IMR-90 (cell line): ENCODE results near the gene GPC6. TPM values are rescaled to one million over a fixed set of nuclear protein-coding genes. Genes with fewer than 3 reads are reported as not detected.

ENCODE experiments used
- ATAC-seq: fragments of 200-7000 bp; cut with Tn5 transposase; 2 replicates; pipeline ENCODE4 v1.9.1; 2020; ENCODE audit warnings: low read depth, mild to moderate bottlenecking, moderate library complexity
- BruUV-seq: library from RNA; stranded (reverse); fragments of 400-500 nt; replicated peaks from 2 replicates; lab custom pipeline; 2021; lab: Mats Ljungman, UMichigan
- CTCF ChIA-PET: fragments of 300-600 bp; formaldehyde crosslinking; extraction: SDS; loops from one replicate; lab custom pipeline; 2021; ENCODE audit warnings: antibody characterized with exemption; lab: Yijun Ruan, JAX
- POLR2A ChIA-PET: fragments of 300-600 bp; sonication (Branson Sonifier 250); formaldehyde crosslinking; loops from one replicate; lab custom pipeline; 2022; ENCODE audit warnings: antibody characterized with exemption; ENCODE audit not compliant: unreplicated experiment; lab: Charles Lee
- DNase-seq: peaks from one replicate; pipeline ENCODE4 v3.0.0; 2013
- H2AFZ ChIP-seq: replicated peaks from 2 replicates; pipeline ENCODE3; 2013; ENCODE audit warnings: low read length, mild to moderate bottlenecking; ENCODE audit not compliant: poor library complexity
- H2AK5ac ChIP-seq: 2 replicates; pipeline ENCODE4 v1.6.1; 2013; ENCODE audit warnings: low read depth, low read length, inconsistent platforms
- H2AK9ac ChIP-seq: replicated peaks from 2 replicates; pipeline ENCODE3; 2013; ENCODE audit warnings: mild to moderate bottlenecking, low read depth, low read length, moderate library complexity; ENCODE audit not compliant: poor library complexity
- H2BK120ac ChIP-seq: 2 replicates; pipeline ENCODE4 v1.6.1; 2013; ENCODE audit warnings: low read depth, low read length, inconsistent platforms
- H2BK15ac ChIP-seq: 3 replicates; pipeline ENCODE4 v1.6.1; 2013; ENCODE audit warnings: low read depth, low read length, inconsistent platforms
- H2BK20ac ChIP-seq: 2 replicates; pipeline ENCODE4 v1.6.1; 2013; ENCODE audit warnings: low read depth, mild to moderate bottlenecking, inconsistent platforms, low read length, moderate library complexity
- H2BK5ac ChIP-seq: 2 replicates; pipeline ENCODE4 v1.6.1; 2013; ENCODE audit warnings: mild to moderate bottlenecking, low read depth, low read length, inconsistent platforms; ENCODE audit not compliant: poor library complexity, severe bottlenecking
- H3K14ac ChIP-seq: replicated peaks from 2 replicates; pipeline ENCODE4 v1.6.1; 2013; ENCODE audit warnings: low read depth, low read length, inconsistent platforms
- H3K18ac ChIP-seq: 2 replicates; pipeline ENCODE4 v1.6.1; 2013; ENCODE audit warnings: low read depth, low read length, control low read depth
- H3K23ac ChIP-seq: 2 replicates; pipeline ENCODE4 v1.6.1; 2013; ENCODE audit warnings: low read depth, low read length, inconsistent platforms
- H3K27ac ChIP-seq: 2 replicates; pipeline ENCODE4 v1.5.1; 2013; ENCODE audit warnings: mild to moderate bottlenecking, control low read depth, low read length; ENCODE audit not compliant: insufficient read depth
- H3K27me3 ChIP-seq: 2 replicates; pipeline ENCODE4 v1.6.1; 2013; ENCODE audit warnings: low read length; ENCODE audit not compliant: control insufficient read depth, insufficient read depth
- H3K36me3 ChIP-seq: 2 replicates; pipeline ENCODE4 v1.6.1; 2013; ENCODE audit warnings: low read length, mixed read lengths; ENCODE audit not compliant: control insufficient read depth, insufficient read depth
- H3K4ac ChIP-seq: 2 replicates; pipeline ENCODE4 v1.6.1; 2013; ENCODE audit warnings: low read depth, low read length, inconsistent platforms
- H3K4me1 ChIP-seq: 2 replicates; pipeline ENCODE4 v1.6.1; 2013; ENCODE audit warnings: low read length, mixed read lengths; ENCODE audit not compliant: control insufficient read depth, insufficient read depth
- H3K4me2 ChIP-seq: 2 replicates; pipeline ENCODE4 v1.6.1; 2013; ENCODE audit warnings: low read depth, mild to moderate bottlenecking, control low read depth, low read length, moderate library complexity
- H3K4me3 ChIP-seq: 2 replicates; pipeline ENCODE4 v1.5.1; 2013; ENCODE audit warnings: low read depth, mild to moderate bottlenecking, control low read depth, low read length, moderate library complexity; ENCODE audit not compliant: insufficient read depth
- H3K56ac ChIP-seq: 2 replicates; pipeline ENCODE4 v1.6.1; 2013; ENCODE audit warnings: low read length, inconsistent platforms; ENCODE audit not compliant: insufficient read depth; ENCODE audit errors: extremely low read depth
- H3K79me1 ChIP-seq, 2 experiments: 2 replicates each; pipeline ENCODE4 v1.6.1; 2013; ENCODE audit warnings: low read length in 2 of 2, inconsistent platforms in 1 of 2, low read depth in 1 of 2
- H3K9ac ChIP-seq: 2 replicates; pipeline ENCODE4 v1.6.1; 2013; ENCODE audit warnings: low read depth, low read length, control low read depth
- H3K9me1 ChIP-seq: 2 replicates; pipeline ENCODE4 v1.6.1; 2013; ENCODE audit warnings: low read length, inconsistent platforms; ENCODE audit not compliant: insufficient read depth
- H3K9me3 ChIP-seq: 2 replicates; pipeline ENCODE4 v1.6.1; 2013; ENCODE audit warnings: low read length; ENCODE audit not compliant: control insufficient read depth, insufficient read depth
- H4K20me1 ChIP-seq: 2 replicates; pipeline ENCODE4 v1.6.1; 2013; ENCODE audit warnings: low read length, inconsistent platforms; ENCODE audit not compliant: insufficient read depth
- H4K5ac ChIP-seq: 2 replicates; pipeline ENCODE4 v1.6.1; 2013; ENCODE audit warnings: mild to moderate bottlenecking, low read depth, low read length, control low read depth
- H4K8ac ChIP-seq, 2 experiments: 2 replicates each; pipeline ENCODE4 v1.6.1; 2013; ENCODE audit warnings: low read depth in 2 of 2, low read length in 2 of 2, control low read depth in 1 of 2, inconsistent platforms in 1 of 2
- H4K91ac ChIP-seq: 2 replicates; pipeline ENCODE4 v1.6.1; 2013; ENCODE audit warnings: low read depth, low read length, inconsistent platforms; ENCODE audit not compliant: insufficient read depth
- BHLHE40 ChIP-seq: fragments of 150-350 bp; IDR thresholded peaks from 2 replicates; pipeline ENCODE4 v1.6.1; 2016; ENCODE audit warnings: mild to moderate bottlenecking, low read depth, low read length
- FOS ChIP-seq: fragments of 150-350 bp; IDR thresholded peaks from 2 replicates; pipeline ENCODE4 v1.6.1; 2016; ENCODE audit warnings: low read depth, low read length
- MAFK ChIP-seq: IDR thresholded peaks from 2 replicates; pipeline ENCODE4 v1.6.1; 2012; ENCODE audit warnings: low read depth, low read length, improper control_type of control experiment
- MAZ ChIP-seq: IDR thresholded peaks from 2 replicates; pipeline ENCODE4 v1.6.1; 2012; ENCODE audit warnings: low read depth, mild to moderate bottlenecking, low read length, improper control_type of control experiment, moderate library complexity, borderline replicate concordance
- MXI1 ChIP-seq: IDR thresholded peaks from 2 replicates; pipeline ENCODE4 v1.6.1; 2012; ENCODE audit warnings: low read depth, mild to moderate bottlenecking, low read length, moderate library complexity, borderline replicate concordance
- NFE2L2 ChIP-seq: fragments of 150-350 bp; IDR thresholded peaks from 2 replicates; pipeline ENCODE4 v1.6.1; 2016; ENCODE audit warnings: low read depth, mild to moderate bottlenecking, low read length
- POLR2A ChIP-seq: IDR thresholded peaks from 2 replicates; pipeline ENCODE4 v1.6.1; 2012; ENCODE audit warnings: mild to moderate bottlenecking, low read depth, low read length
- RAD21 ChIP-seq: IDR thresholded peaks from 2 replicates; pipeline ENCODE4 v1.6.1; 2012; ENCODE audit warnings: low read length, improper control_type of control experiment
- RFX5 ChIP-seq: IDR thresholded peaks from 2 replicates; pipeline ENCODE4 v1.8.0; 2012; ENCODE audit warnings: low read depth, mild to moderate bottlenecking, low read length, moderate library complexity
- WGBS, 2 experiments: methylation state at CpG; one replicate each; pipeline versions ENCODE4 v1.1.5 to v1.1.7; 2013; ENCODE audit warnings: missing lambda C conversion rate in 2 of 2; ENCODE audit not compliant: insufficient read length in 1 of 2; ENCODE audit errors: extremely low coverage in 2 of 2; 5-methylcytosine and 5-hydroxymethylcytosine counted together
- dilution Hi-C: fragments of 300-500 bp; cut with HindIII; formaldehyde crosslinking; loops from one replicate; pipeline ENCODE4 v1.14.3; 2018; ENCODE audit warnings: low sequenced_read_pairs; ENCODE audit not compliant: unreplicated experiment
- in situ Hi-C: fragments of 300-500 bp; cut with MboI; formaldehyde crosslinking; loops from 3 replicates; pipeline ENCODE4 v1.14.3; 2019; ENCODE audit warnings: low sequenced_read_pairs, inconsistent platforms, mixed read lengths
- intact Hi-C: fragments of 100-400 bp; cut with micrococcal nuclease; formaldehyde crosslinking; loops from 2 replicates; pipeline ENCODE4 v1.10.0; 2022
- polyA plus RNA-seq, 3 experiments: library from polyadenylated mRNA; depleted of rRNA; stranded (reverse); fragments of >200 nt; gene quantifications; 2 replicates each; pipeline ENCODE4 v1.2.3, GENCODE V29; 2012; ENCODE audit warnings: low replicate concordance in 1 of 3
- total RNA-seq: library from RNA; depleted of rRNA; stranded (reverse); fragments of >200 nt; gene quantifications from 2 replicates; pipeline ENCODE4 v1.2.3, GENCODE V29; 2012
- TF ChIP-seq, protein P1 (sequence below): fragments of 150-350 bp; IDR thresholded peaks from 2 replicates; pipeline ENCODE4 v1.6.1; 2016; ENCODE audit warnings: low read depth, mild to moderate bottlenecking, low read length, moderate library complexity, borderline replicate concordance
- TF ChIP-seq, protein P2 (sequence below): conservative IDR thresholded peaks from 2 replicates; pipeline ENCODE4 v1.5.1; 2012; ENCODE audit warnings: mild to moderate bottlenecking, low read depth, low read length, improper control_type of control experiment

The GPC6 gene
- total and polyA plus RNA-seq, 2 of the 4 experiments (the other 2 are of a cell fraction): 14.9 to 39.4 TPM

DNA sequence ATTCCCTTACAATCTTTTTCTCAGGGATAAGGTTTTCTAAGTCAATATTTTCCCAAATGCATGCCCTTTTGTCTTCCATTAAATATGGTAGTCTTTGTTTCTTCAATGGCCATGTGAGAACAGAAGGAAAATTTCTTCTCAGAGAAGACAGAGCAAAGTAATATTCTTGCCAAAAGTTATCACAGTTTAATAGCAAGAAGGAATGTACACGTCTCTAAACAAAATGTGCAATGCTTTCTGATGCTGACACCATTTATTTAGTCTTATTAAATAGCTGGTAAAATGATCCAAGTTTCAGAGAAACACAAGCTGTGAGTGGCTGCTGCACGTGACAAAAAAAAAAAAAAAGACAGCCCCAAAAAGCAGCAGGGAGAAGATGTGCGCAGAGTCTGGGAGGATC lies 542.5 kb downstream of the GPC6 start:
- Histone ChIP-seq H3K9me3 (no peaks in the 10 kb centered on the region), H2BK120ac (no peak overlapping the region), H4K5ac (peak overlapping the region; percentile 54; the same call in 1 of the 2 replicates), H2AK5ac (no peak overlapping the region), H3K4me2 (no peak overlapping the region; the same call in 1 of the 2 replicates), H3K14ac (no peak overlapping the region), H4K91ac (no peak overlapping the region), H3K4me3 (no peak overlapping the region), H2BK20ac (no peak overlapping the region; the same call in 1 of the 2 replicates), H3K23ac (no peak overlapping the region), H3K27me3 (no peaks in the 10 kb centered on the region), H3K9ac (no peak overlapping the region), H3K18ac (no peak overlapping the region), H4K20me1 (no peaks in the 10 kb centered on the region), H3K56ac (no peak overlapping the region), H4K8ac (no peak overlapping the region), H3K4me1 (peaks cover 7% of the 10 kb centered on the region), H3K36me3 (no peaks in the 10 kb centered on the region), H3K4ac (no peak overlapping the region), H3K79me1 (no peaks in the 10 kb centered on the region), H2AFZ (no peak overlapping the region), H3K9me1 (no peaks in the 10 kb centered on the region), H2AK9ac (no peak overlapping the region), H2BK15ac (no peak overlapping the region), H3K27ac (no peak overlapping the region), H2BK5ac (no peak overlapping the region)
- DNase-seq: peak; percentile 35
- intact Hi-C loops (loop anchor here (10.0 kb wide), 1 partner anchor 924 kb away; no protein-coding TSS in a partner anchor), dilution Hi-C loops (no loop called here), in situ Hi-C loops (no loop called here)
- CTCF ChIA-PET: interaction anchor here (0.6 kb wide), 1 partner anchor 30 kb away, joined by 3 read pairs; no protein-coding TSS in a partner anchor
- TF ChIP-seq NFE2L2 (no peak), MAZ (no peak), MXI1 (no peak), RAD21 (no peak), RFX5 (no peak), MAFK (no peak), FOS (no peak), BHLHE40 (no peak), POLR2A (no peak)
- TF ChIP-seq, protein P1, sequence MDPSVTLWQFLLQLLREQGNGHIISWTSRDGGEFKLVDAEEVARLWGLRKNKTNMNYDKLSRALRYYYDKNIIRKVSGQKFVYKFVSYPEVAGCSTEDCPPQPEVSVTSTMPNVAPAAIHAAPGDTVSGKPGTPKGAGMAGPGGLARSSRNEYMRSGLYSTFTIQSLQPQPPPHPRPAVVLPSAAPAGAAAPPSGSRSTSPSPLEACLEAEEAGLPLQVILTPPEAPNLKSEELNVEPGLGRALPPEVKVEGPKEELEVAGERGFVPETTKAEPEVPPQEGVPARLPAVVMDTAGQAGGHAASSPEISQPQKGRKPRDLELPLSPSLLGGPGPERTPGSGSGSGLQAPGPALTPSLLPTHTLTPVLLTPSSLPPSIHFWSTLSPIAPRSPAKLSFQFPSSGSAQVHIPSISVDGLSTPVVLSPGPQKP: no peak
- TF ChIP-seq, protein P2, sequence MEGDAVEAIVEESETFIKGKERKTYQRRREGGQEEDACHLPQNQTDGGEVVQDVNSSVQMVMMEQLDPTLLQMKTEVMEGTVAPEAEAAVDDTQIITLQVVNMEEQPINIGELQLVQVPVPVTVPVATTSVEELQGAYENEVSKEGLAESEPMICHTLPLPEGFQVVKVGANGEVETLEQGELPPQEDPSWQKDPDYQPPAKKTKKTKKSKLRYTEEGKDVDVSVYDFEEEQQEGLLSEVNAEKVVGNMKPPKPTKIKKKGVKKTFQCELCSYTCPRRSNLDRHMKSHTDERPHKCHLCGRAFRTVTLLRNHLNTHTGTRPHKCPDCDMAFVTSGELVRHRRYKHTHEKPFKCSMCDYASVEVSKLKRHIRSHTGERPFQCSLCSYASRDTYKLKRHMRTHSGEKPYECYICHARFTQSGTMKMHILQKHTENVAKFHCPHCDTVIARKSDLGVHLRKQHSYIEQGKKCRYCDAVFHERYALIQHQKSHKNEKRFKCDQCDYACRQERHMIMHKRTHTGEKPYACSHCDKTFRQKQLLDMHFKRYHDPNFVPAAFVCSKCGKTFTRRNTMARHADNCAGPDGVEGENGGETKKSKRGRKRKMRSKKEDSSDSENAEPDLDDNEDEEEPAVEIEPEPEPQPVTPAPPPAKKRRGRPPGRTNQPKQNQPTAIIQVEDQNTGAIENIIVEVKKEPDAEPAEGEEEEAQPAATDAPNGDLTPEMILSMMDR: no peak
- ATAC-seq: no peak; the same call in 1 of the 2 replicates
- POLR2A ChIA-PET: no interaction called here
- BruUV-seq: no TSS peak
- no CpG with 5 or more reads among the region's 3 CpGs for WGBS, 2 experiments
